Ascending aorta (tissue), 2 donors: ENCODE data around the gene ARMC7. TPM values are rescaled to one million over a fixed set of nuclear protein-coding genes. Genes with fewer than 3 reads are reported as not detected.
"Not testable (repeated sequence)": the region's sequence is repeated elsewhere in the genome, so short reads cannot be mapped to it uniquely, and the experiment has no call there.

Experiments used
- DNase-seq, 2 donors: peaks; one replicate each; pipeline ENCODE4 v3.0.0-alpha.2; 2019; ENCODE audit warnings: low spot score in 2 of 2
- H3K27ac ChIP-seq, 2 donors: fragments of 200-600 bp; sonication (generic); one replicate each; pipeline ENCODE4 v1.5.1; 2016 to 2017; ENCODE audit warnings: mild to moderate bottlenecking in 1 of 2
- H3K27me3 ChIP-seq: fragments of 200-600 bp; sonication (generic); one replicate; pipeline ENCODE4 v1.5.1; 2017
- H3K36me3 ChIP-seq, 2 donors: fragments of 200-600 bp; sonication (generic); one replicate each; pipeline ENCODE4 v1.5.1; 2016
- H3K4me1 ChIP-seq, 2 donors: fragments of 200-600 bp; sonication (generic); one replicate each; pipeline ENCODE4 v1.5.1; 2016 to 2017; ENCODE audit warnings: mild to moderate bottlenecking in 1 of 2
- H3K4me3 ChIP-seq, 2 donors: fragments of 200-600 bp; sonication (generic); one replicate each; pipeline ENCODE4 v1.5.1; 2016 to 2017; ENCODE audit warnings: mild to moderate bottlenecking in 1 of 2
- H3K9me3 ChIP-seq, 2 donors: fragments of 200-600 bp; sonication (generic); one replicate each; pipeline ENCODE4 v1.5.1; 2016
- CTCF ChIP-seq, 3 experiments: fragments of 200-600 bp in 2 of 3; fragments of 450-650 bp in 1 of 3; sonication (generic) in 2 of 3; IDR thresholded peaks; one replicate each; pipeline ENCODE4 v1.5.1; 2016 to 2019; ENCODE audit warnings: antibody characterized with exemption in 3 of 3, mild to moderate bottlenecking in 1 of 3, moderate library complexity in 1 of 3
- intact Hi-C: fragments of 100-400 bp; cut with DNase I; formaldehyde crosslinking; loops from one replicate; pipeline ENCODE4 v1.15.1; 2023
- total RNA-seq: library from RNA; depleted of rRNA; stranded (reverse); fragments of >200 nt; gene quantifications from one replicate; pipeline ENCODE4 v1.1.0, GENCODE V29; 2016

The ARMC7 gene
- total RNA-seq, 1 donor from 2014 or later, result 1.4 TPM

- no peak for TF ChIP-seq CTCF (IDR thresholded peaks at IDR 0.05)
- DNase-seq, result no peak
- Histone ChIP-seq H3K4me1 (no peaks in the 10 kb centered on the region), H3K36me3 (peaks cover 3 to 10% of the 10 kb centered on the region in 2 donors), H3K27ac (no peak overlapping the region), H3K9me3 (no peaks in the 10 kb centered on the region), H3K27me3 (no peaks in the 10 kb centered on the region), H3K4me3 (no peak overlapping the region)
- intact Hi-C loops, result no loop called here
These were observed 15.0 kb downstream of the ARMC7 start for GRCh38 chr17:75124819-75125162.

DNA sequence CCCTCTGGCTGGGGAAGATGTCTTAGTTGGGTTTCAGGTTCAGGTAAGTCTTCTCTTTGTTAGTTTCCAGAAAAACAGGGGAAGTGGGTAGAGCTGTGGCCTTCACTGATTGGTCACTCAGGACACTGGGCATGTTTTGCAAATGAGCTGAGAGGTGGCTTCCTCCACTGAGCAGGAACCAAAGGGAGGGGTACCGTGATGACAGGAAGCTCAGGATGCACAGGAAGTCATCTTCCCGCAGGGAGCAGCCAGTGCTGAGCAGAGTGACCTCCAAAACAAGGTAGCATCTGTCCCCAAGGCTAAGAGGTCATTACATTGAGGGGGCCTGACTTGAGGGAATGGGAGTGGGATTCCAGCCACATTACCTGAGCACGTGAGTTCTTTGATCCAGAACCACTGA is 16.2 kb downstream of the ARMC7 start:
- Histone ChIP-seq H3K27ac (no peak overlapping the region), H3K9me3 (no peaks in the 10 kb centered on the region), H3K27me3 (no peaks in the 10 kb centered on the region), H3K4me1 (peaks cover 0 to 6% of the 10 kb centered on the region in 2 donors), H3K4me3 (no peak overlapping the region), H3K36me3 (peaks cover 6 to 7% of the 10 kb centered on the region in 2 donors)
- DNase-seq, result no peak
- intact Hi-C loops, result no loop called here
- TF ChIP-seq CTCF (IDR thresholded peaks at IDR 0.05), result no peak

- Histone ChIP-seq H3K4me1 (peaks cover 0 to 6% of the 10 kb centered on the region in 2 donors), H3K4me3 (no peak overlapping the region), H3K9me3 (no peaks in the 10 kb centered on the region), H3K27ac (no peak overlapping the region), H3K27me3 (no peaks in the 10 kb centered on the region), H3K36me3 (peaks cover 0 to 7% of the 10 kb centered on the region in 2 donors)
- intact Hi-C loops, result no loop called here
- TF ChIP-seq CTCF (IDR thresholded peaks at IDR 0.05), result no peak
- no peak for DNase-seq
These were observed 17.2 kb downstream of the ARMC7 start for GRCh38 chr17:75126954-75127353.

DNA sequence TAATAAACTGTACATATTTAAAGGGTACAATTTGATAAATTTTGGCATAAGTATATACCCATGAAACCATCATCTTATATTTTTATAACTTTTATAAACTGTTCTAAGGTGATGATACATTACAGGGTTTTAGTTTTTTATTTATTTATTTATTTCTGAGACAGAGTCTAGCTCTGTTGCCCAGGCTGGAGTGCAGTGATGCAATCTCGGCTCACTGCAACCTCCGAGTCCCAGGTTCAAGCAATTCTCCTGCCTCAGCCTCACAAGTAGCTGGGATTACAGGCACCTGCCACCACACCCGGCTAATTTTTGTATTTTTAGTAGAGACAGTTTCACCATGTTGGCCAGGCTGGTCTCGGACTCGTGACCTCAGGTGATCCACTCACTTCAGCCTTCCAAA is 18.2 kb downstream of the ARMC7 start:
- H3K9me3 ChIP-seq, H3K27me3 ChIP-seq, H3K4me1 ChIP-seq, DNase-seq, H3K27ac ChIP-seq, H3K36me3 ChIP-seq, intact Hi-C loops, H3K4me3 ChIP-seq: not testable (repeated sequence)

DNA sequence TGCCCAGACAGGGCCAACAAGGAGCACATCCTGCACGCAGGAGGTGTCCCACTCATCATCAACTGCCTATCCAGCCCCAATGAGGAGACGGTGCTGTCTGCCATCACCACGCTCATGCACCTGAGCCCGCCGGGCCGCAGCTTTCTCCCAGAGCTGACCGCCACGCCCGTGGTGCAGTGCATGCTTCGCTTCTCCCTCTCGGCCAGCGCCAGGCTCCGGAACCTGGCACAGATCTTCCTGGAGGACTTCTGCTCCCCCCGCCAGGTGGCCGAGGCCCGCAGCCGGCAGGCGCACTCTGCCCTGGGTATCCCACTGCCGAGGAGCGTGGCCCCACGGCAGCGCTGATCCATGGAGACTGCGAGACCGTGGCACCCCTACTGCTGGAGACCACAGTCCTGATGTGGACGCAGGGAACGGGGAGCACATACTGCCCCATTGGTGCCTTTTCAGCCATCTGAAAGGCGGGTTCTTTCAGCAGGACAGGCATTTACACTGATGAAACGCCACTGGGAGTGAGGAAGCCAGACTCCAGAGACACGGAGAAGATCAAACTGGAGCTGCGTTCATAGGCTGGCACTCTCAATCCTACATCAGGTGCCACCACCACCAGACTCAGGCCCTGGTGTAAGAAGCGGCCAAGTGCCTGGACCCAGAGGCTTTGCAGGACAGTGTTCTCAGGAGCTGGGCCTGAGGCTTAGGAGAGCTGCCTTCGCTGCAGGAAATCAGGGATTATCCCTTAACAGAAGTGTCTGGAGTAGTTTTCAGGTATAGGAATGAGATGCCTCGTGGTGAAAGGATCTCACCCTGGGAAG is 19.1 kb downstream of the ARMC7 start:
- no peak for TF ChIP-seq CTCF (IDR thresholded peaks at IDR 0.05)
- H3K4me3 ChIP-seq, result no peak overlapping the region
- H3K4me1 ChIP-seq, result peaks cover 0 to 6% of the 10 kb centered on the region in 2 donors
- no peak for DNase-seq
- no peaks in the 10 kb centered on the region for H3K9me3 ChIP-seq
- intact Hi-C loops, result no loop called here
- no peak overlapping the region for H3K27ac ChIP-seq
- peaks cover 0 to 7% of the 10 kb centered on the region in 2 donors for H3K36me3 ChIP-seq
- H3K27me3 ChIP-seq, result no peaks in the 10 kb centered on the region

DNA sequence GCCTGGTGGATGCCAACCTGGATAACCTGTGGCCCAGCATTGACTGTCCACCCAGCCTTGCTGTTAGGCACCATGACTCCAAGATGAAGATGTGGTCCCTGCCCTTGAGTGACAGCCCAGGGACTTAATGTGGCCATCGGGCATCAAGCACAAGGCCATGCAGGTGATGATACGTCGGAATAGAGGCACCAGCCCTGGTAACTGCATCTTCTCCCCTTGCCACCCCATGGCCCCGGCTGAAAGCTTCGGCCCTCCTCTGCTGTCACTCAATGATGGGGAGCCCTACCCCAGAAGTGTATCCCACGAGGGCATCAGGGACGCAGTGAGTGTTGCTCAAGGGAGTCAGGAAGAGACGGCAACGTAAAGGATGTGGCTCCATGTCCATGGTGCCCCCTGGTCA is 19.8 kb downstream of the ARMC7 start:
- DNase-seq, result no peak
- Histone ChIP-seq H3K27ac (no peak overlapping the region), H3K4me3 (no peak overlapping the region), H3K4me1 (peaks cover 0 to 6% of the 10 kb centered on the region in 2 donors), H3K36me3 (peaks cover 0 to 7% of the 10 kb centered on the region in 2 donors), H3K27me3 (no peaks in the 10 kb centered on the region), H3K9me3 (no peaks in the 10 kb centered on the region)
- no peak for TF ChIP-seq CTCF (IDR thresholded peaks at IDR 0.05)
- intact Hi-C loops, result no loop called here
